Measurements from ENCODE around the gene MYOF. TPM values are rescaled to one million over a fixed set of nuclear protein-coding genes. Genes with fewer than 3 reads are reported as not detected.

Gene MYOF
- polyA plus RNA-seq, 1 donor (not counting 4 experiments of a cell fraction or from before 2014, with no cell fraction given): 232 TPM

GRCh38 chr10:93272884-93273675 lies 209.1 kb downstream of the MYOF start:
- no peak overlapping the region for H3K27ac ChIP-seq (ENCODE audit: control insufficient read depth, insufficient read depth, low read length)
- no peak overlapping the region for H2AFZ ChIP-seq (ENCODE audit: control insufficient read depth, low read length)
- FAIRE-seq: no peak

GRCh38 chr10:93271347-93271746 lies 210.8 kb downstream of the MYOF start:
- H3K9me1 ChIP-seq (ENCODE audit: control insufficient read depth, extremely low read depth, insufficient read depth, low read length): no peaks in the 10 kb centered on the region
- H3K9ac ChIP-seq (ENCODE audit: control insufficient read depth, extremely low read depth, insufficient read depth, low read length): no peak overlapping the region
- no peaks in the 10 kb centered on the region for H3K36me3 ChIP-seq (ENCODE audit: control insufficient read depth in 2 of 2, extremely low read depth in 1 of 2, insufficient read depth in 2 of 2, low read length in 2 of 2)
- H3K4me2 ChIP-seq (ENCODE audit: control insufficient read depth, extremely low read depth, insufficient read depth, low read depth, low read length): no peak overlapping the region
- H3K27ac ChIP-seq (ENCODE audit: control insufficient read depth, insufficient read depth, low read length): no peak overlapping the region
- H2AFZ ChIP-seq (ENCODE audit: control insufficient read depth, low read length): no peak overlapping the region
- no peaks in the 10 kb centered on the region for H3K9me3 ChIP-seq (ENCODE audit: control insufficient read depth, low read depth, low read length)
- H3K4me1 ChIP-seq (ENCODE audit: control insufficient read depth, extremely low read depth, insufficient read depth, low read length): no peaks in the 10 kb centered on the region
- dilution Hi-C loops (cut with MboI; ENCODE audit: extremely low pct_ligation_motif_present, low sequenced_read_pairs): no loop called here
- no peaks in the 10 kb centered on the region for H4K20me1 ChIP-seq (ENCODE audit: control insufficient read depth, extremely low read depth, insufficient read depth, low read length)
- FAIRE-seq (no peak), DNase-seq (ENCODE audit: low read depth, low spot score) (no peak)
- no peaks in the 10 kb centered on the region for H3K79me2 ChIP-seq (ENCODE audit: control insufficient read depth, insufficient read depth, low read length)
- no peak overlapping the region for H3K4me3 ChIP-seq (ENCODE audit: control insufficient read depth in 2 of 3, extremely low read depth in 1 of 3, insufficient read depth in 2 of 3, low read depth in 1 of 3, low read length in 3 of 3)
- TF ChIP-seq EZH2 (IDR thresholded peaks at IDR 0.05; ENCODE audit: low read length) (no peak), CTCF (optimal IDR thresholded peaks at IDR 0.05 in 1 of 3, IDR thresholded peaks at IDR 0.05 in 1 of 3, conservative IDR thresholded peaks at IDR 0.05 in 1 of 3; ENCODE audit: extremely low read depth in 1 of 3, insufficient read depth in 2 of 3, low read length in 3 of 3) (no peak)
- no peaks in the 10 kb centered on the region for H3K27me3 ChIP-seq (ENCODE audit: control insufficient read depth, extremely low read depth, insufficient read depth, low read length)

More at GRCh38 chr10:93272884-93273675, 209.1 kb downstream of the MYOF start:
- no peaks in the 10 kb centered on the region for H3K4me1 ChIP-seq (ENCODE audit: control insufficient read depth, extremely low read depth, insufficient read depth, low read length)
- no peaks in the 10 kb centered on the region for H3K9me3 ChIP-seq (ENCODE audit: control insufficient read depth, low read depth, low read length)
- H3K4me3 ChIP-seq (ENCODE audit: control insufficient read depth in 2 of 3, extremely low read depth in 1 of 3, insufficient read depth in 2 of 3, low read depth in 1 of 3, low read length in 3 of 3): no peak overlapping the region
- dilution Hi-C loops (cut with MboI; ENCODE audit: extremely low pct_ligation_motif_present, low sequenced_read_pairs): no loop called here
- no peaks in the 10 kb centered on the region for H4K20me1 ChIP-seq (ENCODE audit: control insufficient read depth, extremely low read depth, insufficient read depth, low read length)
- no peaks in the 10 kb centered on the region for H3K27me3 ChIP-seq (ENCODE audit: control insufficient read depth, extremely low read depth, insufficient read depth, low read length)
- no peak for DNase-seq (ENCODE audit: low read depth, low spot score)
- no peaks in the 10 kb centered on the region for H3K79me2 ChIP-seq (ENCODE audit: control insufficient read depth, insufficient read depth, low read length)
- TF ChIP-seq CTCF (optimal IDR thresholded peaks at IDR 0.05 in 1 of 3, IDR thresholded peaks at IDR 0.05 in 1 of 3, conservative IDR thresholded peaks at IDR 0.05 in 1 of 3; ENCODE audit: extremely low read depth in 1 of 3, insufficient read depth in 2 of 3, low read length in 3 of 3): no peak
- no peak for TF ChIP-seq EZH2 (IDR thresholded peaks at IDR 0.05; ENCODE audit: low read length)
- no peak overlapping the region for H3K4me2 ChIP-seq (ENCODE audit: control insufficient read depth, extremely low read depth, insufficient read depth, low read depth, low read length)
- no peaks in the 10 kb centered on the region for H3K9me1 ChIP-seq (ENCODE audit: control insufficient read depth, extremely low read depth, insufficient read depth, low read length)
- H3K36me3 ChIP-seq (ENCODE audit: control insufficient read depth in 2 of 2, extremely low read depth in 1 of 2, insufficient read depth in 2 of 2, low read length in 2 of 2): no peaks in the 10 kb centered on the region
- no peak overlapping the region for H3K9ac ChIP-seq (ENCODE audit: control insufficient read depth, extremely low read depth, insufficient read depth, low read length)
